Mesothelial cell of epicardium (in vitro differentiated cells): ENCODE measurements around the gene PDZD4. TPM values are rescaled to one million over a fixed set of nuclear protein-coding genes. Genes with fewer than 3 reads are reported as not detected.

Experiments used
- DNase-seq, 2 experiments: peaks; one replicate each; pipeline ENCODE4 v3.0.0; 2021; ENCODE audit warnings: low spot score in 2 of 2; ENCODE audit not compliant: unreplicated experiment in 2 of 2
- H3K27ac Mint-ChIP-seq: 2 replicates; pipeline ENCODE4 v1.8.0; 2021; ENCODE audit warnings: mixed read lengths
- H3K27me3 Mint-ChIP-seq: 2 replicates; pipeline ENCODE4 v1.8.0; 2021; ENCODE audit warnings: low read depth, mixed read lengths
- H3K36me3 Mint-ChIP-seq: 2 replicates; pipeline ENCODE4 v1.8.0; 2021; ENCODE audit warnings: mixed read lengths
- H3K4me1 Mint-ChIP-seq: 2 replicates; pipeline ENCODE4 v1.8.0; 2021; ENCODE audit warnings: mixed read lengths
- H3K4me3 Mint-ChIP-seq: 2 replicates; pipeline ENCODE4 v1.8.0; 2021; ENCODE audit warnings: mild to moderate bottlenecking, moderate library complexity, mixed read lengths
- H3K9me3 Mint-ChIP-seq: 2 replicates; pipeline ENCODE4 v1.8.0; 2021; ENCODE audit warnings: mixed read lengths
- total RNA-seq: library from RNA; stranded (reverse); gene quantifications from 3 replicates; pipeline ENCODE4 v1.2.1, GENCODE V29; 2021
- TF ChIP-seq, protein P1 (sequence below): fragments of 200-600 bp; sonication (generic); IDR thresholded peaks from one replicate; pipeline ENCODE4 v1.5.0; 2021; ENCODE audit warnings: antibody characterized with exemption; ENCODE audit not compliant: unreplicated experiment

Gene PDZD4
- total RNA-seq, 1 donor from 2014 or later = 7.6 TPM

DNA sequence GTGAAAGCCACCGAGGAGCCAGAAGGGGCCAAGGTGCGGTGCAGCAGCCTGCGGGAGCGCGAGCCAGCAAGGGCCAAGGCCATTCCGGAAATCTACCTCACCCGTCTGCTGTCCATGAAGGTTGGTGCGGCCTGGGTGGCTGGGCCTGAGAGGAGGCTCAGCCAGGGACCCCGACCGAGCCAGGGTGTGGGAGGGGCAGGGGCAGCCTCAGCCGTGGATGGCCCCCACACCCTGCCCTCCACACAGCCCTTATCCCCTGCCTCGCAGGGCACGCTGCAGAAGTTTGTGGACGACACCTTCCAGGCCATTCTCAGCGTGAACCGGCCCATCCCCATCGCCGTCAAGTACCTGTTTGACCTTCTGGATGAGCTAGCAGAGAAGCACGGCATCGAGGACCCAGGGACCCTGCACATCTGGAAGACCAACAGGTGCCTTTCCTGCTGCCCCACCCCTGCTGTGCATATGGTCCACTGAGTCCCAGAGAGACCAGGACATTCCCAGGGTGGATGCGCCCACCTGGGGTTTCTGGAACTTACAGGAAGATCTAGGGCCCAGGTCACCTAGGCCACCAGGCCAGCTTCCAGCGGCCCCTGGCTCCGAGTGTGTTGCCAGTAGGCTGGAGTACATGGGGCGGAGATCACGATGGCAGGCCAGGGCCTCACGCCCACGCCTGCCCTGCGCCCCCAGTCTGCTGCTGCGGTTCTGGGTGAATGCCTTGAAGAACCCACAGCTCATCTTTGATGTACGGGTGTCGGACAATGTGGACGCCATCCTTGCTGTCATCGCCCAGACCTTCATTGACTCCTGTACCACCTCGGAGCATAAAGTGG lies 52.9 kb downstream of the PDZD4 start:
- H3K9me3 Mint-ChIP-seq = no peaks in the 10 kb centered on the region
- H3K4me3 Mint-ChIP-seq = no peak overlapping the region
- TF ChIP-seq, protein P1, sequence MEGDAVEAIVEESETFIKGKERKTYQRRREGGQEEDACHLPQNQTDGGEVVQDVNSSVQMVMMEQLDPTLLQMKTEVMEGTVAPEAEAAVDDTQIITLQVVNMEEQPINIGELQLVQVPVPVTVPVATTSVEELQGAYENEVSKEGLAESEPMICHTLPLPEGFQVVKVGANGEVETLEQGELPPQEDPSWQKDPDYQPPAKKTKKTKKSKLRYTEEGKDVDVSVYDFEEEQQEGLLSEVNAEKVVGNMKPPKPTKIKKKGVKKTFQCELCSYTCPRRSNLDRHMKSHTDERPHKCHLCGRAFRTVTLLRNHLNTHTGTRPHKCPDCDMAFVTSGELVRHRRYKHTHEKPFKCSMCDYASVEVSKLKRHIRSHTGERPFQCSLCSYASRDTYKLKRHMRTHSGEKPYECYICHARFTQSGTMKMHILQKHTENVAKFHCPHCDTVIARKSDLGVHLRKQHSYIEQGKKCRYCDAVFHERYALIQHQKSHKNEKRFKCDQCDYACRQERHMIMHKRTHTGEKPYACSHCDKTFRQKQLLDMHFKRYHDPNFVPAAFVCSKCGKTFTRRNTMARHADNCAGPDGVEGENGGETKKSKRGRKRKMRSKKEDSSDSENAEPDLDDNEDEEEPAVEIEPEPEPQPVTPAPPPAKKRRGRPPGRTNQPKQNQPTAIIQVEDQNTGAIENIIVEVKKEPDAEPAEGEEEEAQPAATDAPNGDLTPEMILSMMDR = no peak
- DNase-seq = no peak
- H3K27me3 Mint-ChIP-seq = no peaks in the 10 kb centered on the region
- H3K36me3 Mint-ChIP-seq = no peaks in the 10 kb centered on the region
- no peaks in the 10 kb centered on the region for H3K4me1 Mint-ChIP-seq
- H3K27ac Mint-ChIP-seq = no peak overlapping the region

- TF ChIP-seq, protein P1 = no peak
- Mint-ChIP-seq H3K27me3 (no peaks in the 10 kb centered on the region), H3K9me3 (no peaks in the 10 kb centered on the region), H3K36me3 (no peaks in the 10 kb centered on the region), H3K27ac (no peak overlapping the region), H3K4me3 (no peak overlapping the region), H3K4me1 (no peaks in the 10 kb centered on the region)
- DNase-seq = no peak
Observed at GRCh38 chrX:153776611-153777045, 53.7 kb downstream of the PDZD4 start.

- Mint-ChIP-seq H3K27ac (no peak overlapping the region), H3K9me3 (no peaks in the 10 kb centered on the region), H3K4me3 (no peak overlapping the region), H3K4me1 (no peaks in the 10 kb centered on the region), H3K27me3 (no peaks in the 10 kb centered on the region), H3K36me3 (no peaks in the 10 kb centered on the region)
- DNase-seq = no peak
- TF ChIP-seq, protein P1 = no peak
Observed at GRCh38 chrX:153776120-153776599, 54.2 kb downstream of the PDZD4 start.

GRCh38 chrX:153775293-153776119 lies 54.8 kb downstream of the PDZD4 start:
- Mint-ChIP-seq H3K36me3 (no peaks in the 10 kb centered on the region), H3K4me3 (no peak overlapping the region), H3K4me1 (no peaks in the 10 kb centered on the region), H3K9me3 (no peaks in the 10 kb centered on the region), H3K27ac (no peak overlapping the region), H3K27me3 (no peaks in the 10 kb centered on the region)
- no peak for DNase-seq
- TF ChIP-seq, protein P1 = no peak

DNA sequence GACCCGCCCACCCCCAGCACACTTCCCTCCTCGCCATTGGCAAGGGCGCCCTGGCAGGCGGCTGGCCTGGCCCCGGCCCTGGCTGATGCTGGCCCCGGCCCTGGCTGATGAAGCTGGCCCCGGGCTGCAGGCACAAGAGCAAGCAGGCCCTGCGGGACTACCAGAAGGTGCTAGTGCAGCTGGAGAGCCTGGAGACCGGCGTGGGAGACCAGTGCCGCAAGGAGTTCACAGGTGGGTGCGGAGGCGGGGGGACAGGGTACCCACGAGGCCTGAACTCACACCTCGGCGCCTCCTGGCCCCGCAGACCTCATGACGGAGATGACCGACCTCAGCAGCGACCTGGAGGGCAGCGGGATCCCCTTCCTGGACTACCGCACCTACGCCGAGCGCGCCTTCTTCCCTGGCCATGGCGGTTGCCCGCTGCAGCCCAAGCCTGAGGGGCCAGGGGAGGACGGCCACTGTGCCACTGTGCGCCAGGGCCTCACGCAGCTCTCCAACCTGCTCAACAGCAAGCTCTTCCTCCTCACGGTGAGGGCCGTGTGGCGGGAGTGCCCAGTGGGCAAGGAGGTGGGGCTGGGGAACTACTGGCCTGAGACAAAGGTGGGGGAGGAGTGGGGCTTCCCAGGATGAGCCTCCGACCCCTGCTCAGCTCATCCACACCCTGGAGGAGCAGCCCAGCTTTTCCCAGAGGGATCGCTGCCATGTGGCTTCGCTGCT lies 55.6 kb downstream of the PDZD4 start:
- no peak overlapping the region for H3K4me3 Mint-ChIP-seq
- no peaks in the 10 kb centered on the region for H3K4me1 Mint-ChIP-seq
- H3K36me3 Mint-ChIP-seq = no peaks in the 10 kb centered on the region
- H3K9me3 Mint-ChIP-seq = no peaks in the 10 kb centered on the region
- no peak for DNase-seq
- H3K27me3 Mint-ChIP-seq = no peaks in the 10 kb centered on the region
- no peak overlapping the region for H3K27ac Mint-ChIP-seq
- TF ChIP-seq, protein P1 = no peak
